H9 (cell line): ENCODE data around the gene ETNPPL. TPM values are rescaled to one million over a fixed set of nuclear protein-coding genes. Genes with fewer than 3 reads are reported as not detected.

ENCODE experiments used
- DNase-seq: peaks from one replicate; pipeline ENCODE4 v3.0.0-alpha.2; 2017
- H2AFZ ChIP-seq: one replicate; pipeline ENCODE4 v1.6.1; 2013; ENCODE audit warnings: mild to moderate bottlenecking, low read length, control low read depth, moderate library complexity
- H2AK5ac ChIP-seq: 2 replicates; pipeline ENCODE4 v1.6.1; 2013; ENCODE audit warnings: low read length, control low read depth, mixed read lengths; ENCODE audit not compliant: insufficient read length
- H2BK120ac ChIP-seq: one replicate; pipeline ENCODE4 v1.6.1; 2013; ENCODE audit warnings: low read depth, mild to moderate bottlenecking, low read length, control low read depth, inconsistent platforms; ENCODE audit not compliant: poor library complexity, severe bottlenecking
- H2BK12ac ChIP-seq: 2 replicates; pipeline ENCODE4 v1.6.1; 2013; ENCODE audit warnings: low read length, control low read depth, mixed read lengths, low read depth; ENCODE audit not compliant: insufficient read length
- H2BK15ac ChIP-seq: 2 replicates; pipeline ENCODE4 v1.6.1; 2013; ENCODE audit warnings: low read depth, low read length, control low read depth
- H2BK20ac ChIP-seq: one replicate; pipeline ENCODE4 v1.6.1; 2013; ENCODE audit warnings: low read depth, mild to moderate bottlenecking, low read length, control low read depth, inconsistent platforms; ENCODE audit not compliant: poor library complexity, severe bottlenecking
- H2BK5ac ChIP-seq: 2 replicates; pipeline ENCODE4 v1.6.1; 2013; ENCODE audit warnings: low read length, control low read depth, mixed read lengths; ENCODE audit not compliant: insufficient read length
- H3K14ac ChIP-seq: 2 replicates; pipeline ENCODE4 v1.6.1; 2013; ENCODE audit warnings: low read length, control low read depth; ENCODE audit not compliant: insufficient read depth
- H3K18ac ChIP-seq: 2 replicates; pipeline ENCODE4 v1.6.1; 2013; ENCODE audit warnings: low read depth, mild to moderate bottlenecking, mixed read lengths, low read length, control low read depth; ENCODE audit not compliant: insufficient read length
- H3K23ac ChIP-seq: 2 replicates; pipeline ENCODE4 v1.6.1; 2013; ENCODE audit warnings: low read length, control low read depth, mixed read lengths, low read depth; ENCODE audit not compliant: insufficient read length
- H3K23me2 ChIP-seq: 2 replicates; pipeline ENCODE4 v1.6.1; 2013; ENCODE audit warnings: low read depth, mild to moderate bottlenecking, mixed read lengths, low read length, control low read depth; ENCODE audit not compliant: insufficient read length, poor library complexity, severe bottlenecking
- H3K27ac ChIP-seq: 2 replicates; pipeline ENCODE4 v1.5.1; 2013; ENCODE audit warnings: low read length, control low read depth, mixed read lengths, low read depth; ENCODE audit not compliant: insufficient read length
- H3K27me3 ChIP-seq: 2 replicates; pipeline ENCODE4 v1.6.1; 2013; ENCODE audit warnings: low read length, control low read depth, inconsistent platforms; ENCODE audit not compliant: insufficient read depth
- H3K4ac ChIP-seq: 2 replicates; pipeline ENCODE4 v1.6.1; 2013; ENCODE audit warnings: low read depth, mild to moderate bottlenecking, control low read depth, inconsistent platforms, low read length, moderate library complexity
- H3K4me1 ChIP-seq: 2 replicates; pipeline ENCODE4 v1.6.1; 2013; ENCODE audit warnings: low read length, control low read depth, inconsistent platforms; ENCODE audit not compliant: insufficient read depth
- H3K4me2 ChIP-seq: 2 replicates; pipeline ENCODE4 v1.6.1; 2013; ENCODE audit warnings: low read length, control low read depth, mixed read lengths; ENCODE audit not compliant: insufficient read length, insufficient read depth
- H3K56ac ChIP-seq: 2 replicates; pipeline ENCODE4 v1.6.1; 2013; ENCODE audit warnings: low read depth, mild to moderate bottlenecking, mixed read lengths, low read length, control low read depth; ENCODE audit not compliant: insufficient read length
- H3K79me1 ChIP-seq: 2 replicates; pipeline ENCODE4 v1.6.1; 2013; ENCODE audit warnings: low read depth, mild to moderate bottlenecking, moderate library complexity, low read length, control low read depth, inconsistent platforms; ENCODE audit not compliant: insufficient read depth, poor library complexity, severe bottlenecking
- H3K79me2 ChIP-seq: 2 replicates; pipeline ENCODE4 v1.6.1; 2013; ENCODE audit warnings: low read length, control low read depth, inconsistent platforms; ENCODE audit not compliant: insufficient read depth
- H3K9ac ChIP-seq: 2 replicates; pipeline ENCODE4 v1.6.1; 2013; ENCODE audit warnings: low read length, control low read depth, mixed read lengths; ENCODE audit not compliant: insufficient read length; ENCODE audit errors: extremely low read depth
- H3K9me3 ChIP-seq: one replicate; pipeline ENCODE4 v1.6.1; 2013; ENCODE audit warnings: low read depth, low read length, inconsistent platforms; ENCODE audit not compliant: control insufficient read depth
- H3T11ph ChIP-seq: one replicate; pipeline ENCODE4 v1.6.1; 2013; ENCODE audit warnings: mild to moderate bottlenecking, low read length, control low read depth, inconsistent platforms
- H4K20me1 ChIP-seq: one replicate; pipeline ENCODE4 v1.6.1; 2013; ENCODE audit not compliant: control insufficient read depth, insufficient read length, insufficient read depth
- H4K5ac ChIP-seq: 2 replicates; pipeline ENCODE4 v1.6.1; 2013; ENCODE audit warnings: low read depth, mild to moderate bottlenecking, mixed read lengths, low read length, control low read depth; ENCODE audit not compliant: insufficient read length
- H4K8ac ChIP-seq: replicated peaks from 2 replicates; pipeline ENCODE4 v1.6.1; 2013; ENCODE audit warnings: low read length, control low read depth, mixed read lengths, low read depth; ENCODE audit not compliant: insufficient read length
- H4K91ac ChIP-seq: 2 replicates; pipeline ENCODE4 v1.6.1; 2013; ENCODE audit warnings: low read depth, mild to moderate bottlenecking, moderate library complexity, mixed read lengths, low read length, control low read depth; ENCODE audit not compliant: insufficient read length
- H3K27ac Mint-ChIP-seq, 3 experiments: 2 replicates in 2 of 3; 3 replicates in 1 of 3; pipeline ENCODE4 v1.8.0; 2020 to 2021; ENCODE audit warnings: mixed read lengths in 3 of 3, mild to moderate bottlenecking in 1 of 3, moderate library complexity in 1 of 3
- H3K27me3 Mint-ChIP-seq: 2 replicates; pipeline ENCODE4 v1.8.0; 2021; ENCODE audit warnings: low read depth, mild to moderate bottlenecking, moderate library complexity, mixed read lengths
- H3K36me3 Mint-ChIP-seq, 3 experiments: 2 replicates in 2 of 3; 3 replicates in 1 of 3; pipeline ENCODE4 v1.8.0; 2020 to 2021; ENCODE audit warnings: low read depth in 3 of 3, mixed read lengths in 3 of 3; ENCODE audit not compliant: insufficient read depth in 1 of 3
- H3K4me1 Mint-ChIP-seq, 2 experiments: 2 replicates each; pipeline ENCODE4 v1.8.0; 2020; ENCODE audit warnings: mixed read lengths in 2 of 2
- H3K4me3 Mint-ChIP-seq, 2 experiments: 2 replicates in 1 of 2; 3 replicates in 1 of 2; pipeline ENCODE4 v1.8.0; 2020 to 2021; ENCODE audit warnings: mild to moderate bottlenecking in 2 of 2, mixed read lengths in 2 of 2, moderate library complexity in 1 of 2
- H3K9me3 Mint-ChIP-seq, 2 experiments: 2 replicates in 1 of 2; 3 replicates in 1 of 2; pipeline ENCODE4 v1.8.0; 2020; ENCODE audit warnings: mild to moderate bottlenecking in 2 of 2, mixed read lengths in 2 of 2, moderate library complexity in 1 of 2
- CTCF ChIP-seq: fragments of 200-600 bp; sonication (generic); conservative IDR thresholded peaks from 3 replicates; pipeline ENCODE4 v1.8.0; 2021; ENCODE audit warnings: antibody characterized with exemption, mild to moderate bottlenecking
- WGBS: extraction: QIAGEN DNeasy Blood & Tissue Kit; methylation state at CpG from one replicate; pipeline ENCODE4 v1.1.7; 2013; ENCODE audit warnings: missing lambda C conversion rate, low lambda C conversion rate, mixed read lengths; ENCODE audit not compliant: insufficient read length; ENCODE audit errors: extremely low coverage; 5-methylcytosine and 5-hydroxymethylcytosine counted together
- total RNA-seq: library from RNA; stranded (reverse); gene quantifications from 2 replicates; pipeline ENCODE4 v1.2.1, GENCODE V29; 2021

The ETNPPL gene
- total RNA-seq, 1 experiment from 2014 or later = 1.3 TPM

DNA sequence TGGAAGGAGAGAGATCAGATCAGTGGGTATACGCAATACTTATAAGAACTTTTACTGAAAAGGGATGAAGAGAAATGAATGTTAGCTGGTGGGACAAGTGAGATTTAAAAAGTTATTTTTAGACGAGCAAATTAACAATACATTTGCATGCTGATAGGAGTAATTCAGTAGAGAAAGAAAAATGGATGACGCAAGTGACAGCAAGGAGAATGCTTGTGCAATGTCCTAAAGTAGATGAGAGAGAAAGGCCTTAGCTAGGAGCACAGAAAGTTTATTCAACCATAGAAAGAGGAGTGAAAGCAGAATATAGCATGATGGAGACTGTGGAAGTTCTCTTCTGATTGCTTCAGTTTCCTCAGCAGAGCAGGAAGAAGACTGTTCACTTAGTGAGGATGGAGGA, 66.7 kb downstream of the ETNPPL start:
- DNase-seq = no peak
- Histone ChIP-seq H3K23me2 (no peaks in the 10 kb centered on the region), H3K79me2 (no peaks in the 10 kb centered on the region), H3K18ac (no peak overlapping the region), H3K79me1 (no peaks in the 10 kb centered on the region), H3K56ac (no peak overlapping the region), H3K4ac (no peak overlapping the region), H2BK5ac (no peak overlapping the region), H4K91ac (no peak overlapping the region), H2AFZ (peak overlapping the region; percentile 22), H3K4me2 (no peak overlapping the region), H3K4me1 (peaks cover 7% of the 10 kb centered on the region; the same call in 1 of the 2 replicates), H2BK20ac (no peak overlapping the region), H3K23ac (no peak overlapping the region), H3T11ph (no peak overlapping the region), H2AK5ac (no peak overlapping the region), H3K27ac (no peak overlapping the region), H3K14ac (no peak overlapping the region), H3K9me3 (no peaks in the 10 kb centered on the region), H2BK120ac (no peak overlapping the region), H4K5ac (no peak overlapping the region), H3K9ac (no peak overlapping the region), H4K8ac (no peak overlapping the region), H2BK15ac (no peak overlapping the region), H3K27me3 (no peaks in the 10 kb centered on the region), H4K20me1 (no peaks in the 10 kb centered on the region), H2BK12ac (no peak overlapping the region)
- no peak for TF ChIP-seq CTCF
- Mint-ChIP-seq H3K9me3 (no peaks in the 10 kb centered on the region), H3K27me3 (no peaks in the 10 kb centered on the region), H3K27ac (no peak overlapping the region), H3K4me3 (no peak overlapping the region), H3K36me3 (no peaks in the 10 kb centered on the region), H3K4me1 (no peaks in the 10 kb centered on the region)
- WGBS = 100% methylated on average over 1 of the region's 3 CpGs
